HG03571 (cell line): Measurements from ENCODE around the gene ATP2B1.

Experiments used
- ATAC-seq: cut with Tn5 transposase; IDR thresholded peaks from one replicate; pipeline ENCODE4 v1.9.1; 2021; ENCODE audit not compliant: unreplicated experiment

The ATP2B1 gene

DNA sequence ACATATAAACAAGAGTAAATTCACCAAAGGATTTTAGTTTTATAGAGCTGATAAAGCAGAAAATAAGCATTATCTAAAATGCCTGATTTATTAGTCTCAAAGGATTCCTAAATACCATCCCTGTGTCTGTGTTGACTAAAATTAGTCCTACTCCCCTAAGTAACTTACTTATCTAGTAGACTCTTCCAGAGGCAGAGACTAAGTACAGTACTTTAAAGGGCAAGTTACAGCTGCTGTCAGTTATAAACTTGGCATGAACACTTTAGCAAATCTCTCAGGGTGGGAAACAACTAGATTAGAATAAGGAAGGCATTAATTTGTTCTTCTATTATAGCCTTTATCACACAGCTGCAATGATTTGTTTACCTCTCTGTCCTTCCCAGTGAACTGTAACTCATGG, 46.0 kb downstream of the ATP2B1 start:
- no peak for ATAC-seq

DNA sequence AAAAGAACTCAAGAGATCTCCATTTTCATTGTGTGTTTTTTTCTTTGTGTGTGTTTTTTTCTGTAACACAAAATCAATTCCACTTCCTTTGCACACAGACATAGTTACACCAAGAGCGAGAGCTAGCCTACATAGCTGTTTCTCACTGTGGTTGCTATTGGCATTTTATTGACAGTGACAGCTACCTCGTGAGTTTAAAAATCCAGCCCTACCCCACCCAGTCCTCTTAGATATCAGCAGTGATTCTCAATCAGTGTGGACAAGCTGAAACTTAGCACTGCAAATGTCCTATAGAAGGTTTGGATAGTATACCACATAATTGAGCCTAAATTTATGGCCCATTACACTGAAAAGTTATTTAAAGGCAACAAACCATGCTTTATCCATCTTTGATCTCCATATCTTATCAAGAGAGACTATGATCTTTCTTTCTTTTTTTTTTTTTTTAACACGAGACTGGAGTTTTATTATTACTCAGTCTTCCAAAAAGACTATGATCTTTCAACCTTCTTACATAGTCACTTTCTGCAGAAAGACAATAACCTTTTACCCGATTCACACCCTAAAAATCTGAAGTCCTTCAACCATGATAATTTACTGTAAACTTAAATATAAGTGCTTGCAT, 46.8 kb downstream of the ATP2B1 start:
- no peak for ATAC-seq

DNA sequence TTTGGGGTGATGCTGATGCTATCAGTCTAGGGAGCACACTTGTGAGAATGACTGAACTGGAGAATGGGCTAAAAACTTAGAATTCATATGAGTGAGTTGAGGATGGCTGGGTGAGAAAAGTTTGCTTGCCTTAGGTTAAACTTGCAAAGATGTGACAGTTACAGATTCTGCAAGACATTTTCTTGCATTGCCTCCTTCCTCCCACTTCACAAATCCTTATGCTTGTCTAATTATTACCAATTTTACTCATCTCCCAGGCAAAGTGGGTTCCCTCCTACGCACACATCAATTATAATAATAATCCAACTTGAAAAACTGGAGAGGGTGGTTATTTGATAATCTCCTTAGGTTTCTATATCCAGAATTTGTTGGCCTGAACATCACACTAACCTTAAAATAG, 50.9 kb downstream of the ATP2B1 start:
- no peak for ATAC-seq

DNA sequence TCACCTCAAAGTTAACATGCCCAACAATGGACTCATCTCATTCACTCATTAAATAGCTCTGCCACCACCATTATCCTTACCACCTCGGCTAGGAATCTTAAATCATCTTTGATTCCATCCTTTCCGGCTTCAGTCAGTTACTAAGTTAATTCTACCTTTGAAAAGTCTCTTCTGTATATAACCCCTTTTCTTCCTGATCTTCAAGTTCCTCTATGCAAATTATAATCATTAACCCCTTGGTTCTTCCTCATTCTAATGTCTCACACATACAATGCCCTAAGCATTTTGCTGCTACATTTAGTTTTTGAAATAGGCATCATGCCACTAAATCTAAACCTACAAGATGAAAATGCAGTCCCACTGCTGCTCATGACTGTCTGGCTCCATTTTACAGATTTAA, 51.6 kb downstream of the ATP2B1 start:
- no peak for ATAC-seq

DNA sequence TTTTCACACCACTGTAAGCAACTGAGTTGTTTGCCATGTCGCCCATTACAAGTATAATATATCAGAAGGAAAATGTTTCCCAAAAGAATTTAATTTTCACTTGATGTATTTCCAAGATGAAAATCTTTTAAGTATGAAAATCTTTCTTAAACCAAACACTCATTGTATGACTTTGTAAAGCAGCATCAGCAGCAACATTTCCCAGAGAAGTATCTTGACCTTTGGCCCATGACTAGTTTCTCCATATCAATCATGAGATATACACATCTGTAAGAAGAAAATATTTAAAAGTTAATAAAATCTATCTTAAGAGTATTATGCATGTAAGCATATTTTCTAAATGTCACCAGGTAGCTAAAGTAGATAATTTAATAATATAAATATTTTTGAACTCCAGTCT, 52.8 kb downstream of the ATP2B1 start:
- no peak for ATAC-seq

DNA sequence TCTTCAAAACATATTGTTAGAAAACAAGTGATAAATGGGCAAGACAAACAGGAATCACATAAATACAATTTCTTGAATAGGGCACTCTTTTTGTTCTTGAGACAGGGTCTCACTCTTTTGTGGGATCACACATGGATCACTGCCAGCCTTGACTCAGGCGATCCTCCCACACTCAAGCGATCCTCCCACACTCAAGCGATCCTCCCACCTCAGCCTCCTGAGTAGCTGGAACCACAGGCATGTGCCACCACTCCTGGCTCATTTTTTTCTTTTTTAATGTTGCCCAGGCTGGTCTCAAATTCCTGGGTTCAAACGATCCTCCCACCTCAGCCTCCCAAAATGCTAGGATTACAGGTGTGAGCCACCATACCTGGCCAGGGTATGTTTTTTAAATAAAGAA, 57.4 kb downstream of the ATP2B1 start:
- no peak for ATAC-seq

DNA sequence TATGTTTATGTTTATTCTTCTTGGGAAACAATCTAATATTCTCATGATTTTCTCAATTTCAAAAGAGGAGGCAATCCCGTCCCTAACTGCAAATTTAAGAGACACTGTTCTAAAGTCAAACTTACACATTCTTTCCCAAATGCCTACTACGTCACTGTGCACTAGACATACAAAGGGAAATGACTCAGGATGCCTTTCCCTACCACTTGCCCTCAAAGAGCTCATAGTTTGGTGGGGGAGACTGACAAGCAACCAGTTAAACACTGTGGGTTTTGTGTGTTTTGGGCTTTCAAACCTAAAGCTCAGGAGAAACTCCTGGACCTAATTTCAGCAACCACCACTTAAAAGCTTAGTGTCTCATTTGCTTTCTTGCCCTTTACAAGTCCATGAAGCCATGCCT, 58.4 kb downstream of the ATP2B1 start:
- ATAC-seq: no peak

DNA sequence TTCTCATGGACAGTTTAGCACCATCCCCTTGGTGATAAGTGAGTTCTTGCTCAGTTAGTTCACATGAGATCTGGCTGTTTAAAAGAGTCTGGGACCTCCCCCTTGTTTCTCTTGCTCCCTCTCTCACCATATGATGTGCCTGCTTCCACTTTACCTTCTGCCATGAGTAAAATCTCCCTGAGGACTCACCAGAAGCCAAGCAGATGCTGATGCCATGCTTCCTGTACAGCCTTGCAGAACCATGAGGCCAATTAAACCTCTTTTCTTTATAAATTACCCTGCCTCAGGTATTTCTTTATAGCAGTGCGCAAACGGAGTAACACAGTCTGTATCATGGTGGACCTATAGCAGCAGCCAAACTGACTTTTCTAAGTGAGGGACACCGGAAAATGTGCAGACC, 58.8 kb downstream of the ATP2B1 start:
- ATAC-seq: no peak

DNA sequence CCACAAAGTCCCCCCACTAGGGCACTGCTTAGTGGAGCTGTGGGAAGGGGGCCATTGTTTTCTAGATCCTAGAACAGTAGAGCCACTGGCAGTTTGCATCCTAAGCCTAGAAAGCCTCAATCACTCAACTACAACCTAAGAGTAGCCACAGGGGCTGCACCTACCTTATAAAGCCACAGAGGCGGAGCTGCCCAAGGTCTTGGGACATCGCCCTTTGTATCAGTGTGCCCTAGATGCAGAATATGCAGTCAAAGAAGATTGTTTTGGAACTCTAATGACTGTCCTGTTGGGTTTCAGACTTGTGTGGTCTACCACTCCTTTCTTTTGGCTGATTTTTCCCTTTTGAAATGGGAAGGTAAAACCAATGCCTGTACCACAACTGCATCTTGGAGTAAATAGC, 59.5 kb downstream of the ATP2B1 start:
- ATAC-seq: no peak

DNA sequence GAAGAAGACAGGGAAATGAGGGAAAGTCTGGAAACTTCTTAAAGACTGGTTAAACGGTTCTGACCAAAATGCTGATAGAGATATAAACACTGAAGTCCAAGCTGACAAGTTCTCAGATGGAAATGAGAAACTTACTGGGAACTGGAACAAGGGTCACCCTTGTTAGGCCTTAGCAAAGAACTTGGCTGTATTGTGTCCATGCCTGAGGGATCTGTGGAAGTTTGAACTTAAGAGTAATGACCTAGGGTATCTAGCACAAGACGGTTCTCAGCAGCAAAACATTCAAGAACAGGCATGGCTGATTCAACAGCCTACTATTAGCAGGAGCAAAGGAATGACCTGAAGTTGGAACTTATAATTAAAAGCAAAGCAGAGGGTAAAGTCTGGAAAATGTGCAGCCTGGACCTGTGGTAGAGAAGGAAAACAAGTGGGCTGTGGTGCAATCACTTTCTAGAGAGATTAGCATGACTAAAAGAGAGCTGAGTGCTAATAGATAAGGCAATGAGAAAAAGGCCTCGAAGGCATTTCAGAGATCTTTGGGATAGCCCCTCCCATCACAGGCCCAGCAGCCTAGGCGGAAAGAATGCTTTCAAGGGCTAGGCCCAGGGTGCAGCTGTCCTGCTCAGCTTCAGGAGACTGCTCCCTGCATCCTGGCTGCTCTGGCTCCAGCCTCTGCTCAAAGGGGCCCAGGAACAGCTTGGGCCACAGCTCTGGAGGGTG, 60.3 kb downstream of the ATP2B1 start:
- ATAC-seq: no peak

DNA sequence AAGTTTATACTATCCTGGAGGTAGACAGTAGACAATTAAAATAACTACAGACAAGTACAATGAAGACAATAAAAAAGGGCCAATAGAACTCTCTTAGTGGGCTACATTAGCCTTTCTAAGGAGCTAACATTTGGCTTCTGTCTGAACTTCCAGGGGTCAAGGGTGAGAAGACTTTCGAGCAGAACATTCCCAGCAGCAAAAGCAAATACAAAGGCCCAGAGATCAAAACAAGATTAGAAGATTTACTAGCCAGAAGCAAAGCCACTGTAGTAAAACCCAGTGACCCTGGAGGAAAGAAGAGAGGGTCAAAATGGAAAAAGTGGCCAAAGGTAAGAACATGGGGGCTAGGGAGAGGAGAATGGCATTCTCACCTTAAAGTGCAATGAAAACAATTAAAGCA, 63.2 kb downstream of the ATP2B1 start:
- ATAC-seq: no peak

DNA sequence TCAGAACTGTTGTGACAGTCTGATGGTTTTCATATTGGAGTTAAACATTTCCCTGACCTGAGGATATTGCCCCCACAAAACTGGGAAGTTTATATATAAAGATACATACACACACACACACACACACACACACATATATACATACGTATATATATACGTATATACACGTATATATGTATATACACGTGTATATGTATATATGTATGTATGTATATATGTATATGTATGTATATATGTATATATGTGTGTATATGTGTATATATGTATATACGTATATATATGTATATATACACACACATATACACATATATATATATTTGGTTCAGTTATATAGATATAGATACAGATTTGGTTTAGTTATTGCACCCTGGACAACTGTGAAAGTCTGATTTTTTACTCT, 65.7 kb downstream of the ATP2B1 start:
- no peak for ATAC-seq

DNA sequence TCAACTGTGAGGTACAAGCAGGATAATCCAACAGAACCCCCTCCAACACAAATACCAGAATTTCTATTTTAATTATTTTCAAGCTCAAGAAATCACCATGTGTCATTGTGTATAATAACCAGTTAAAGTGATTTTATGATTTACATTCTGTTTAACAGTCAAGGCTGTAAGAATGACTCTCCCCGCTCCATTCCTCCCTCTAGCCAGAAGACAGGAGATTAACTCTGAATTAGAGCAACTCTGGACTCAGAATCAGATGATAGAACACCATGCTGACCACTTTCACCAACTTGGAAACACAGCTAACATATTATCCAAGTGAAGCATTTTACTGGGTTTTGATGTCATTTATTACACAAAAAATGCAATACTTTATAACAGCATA, 71.9 kb downstream of the ATP2B1 start:
- no peak for ATAC-seq

DNA sequence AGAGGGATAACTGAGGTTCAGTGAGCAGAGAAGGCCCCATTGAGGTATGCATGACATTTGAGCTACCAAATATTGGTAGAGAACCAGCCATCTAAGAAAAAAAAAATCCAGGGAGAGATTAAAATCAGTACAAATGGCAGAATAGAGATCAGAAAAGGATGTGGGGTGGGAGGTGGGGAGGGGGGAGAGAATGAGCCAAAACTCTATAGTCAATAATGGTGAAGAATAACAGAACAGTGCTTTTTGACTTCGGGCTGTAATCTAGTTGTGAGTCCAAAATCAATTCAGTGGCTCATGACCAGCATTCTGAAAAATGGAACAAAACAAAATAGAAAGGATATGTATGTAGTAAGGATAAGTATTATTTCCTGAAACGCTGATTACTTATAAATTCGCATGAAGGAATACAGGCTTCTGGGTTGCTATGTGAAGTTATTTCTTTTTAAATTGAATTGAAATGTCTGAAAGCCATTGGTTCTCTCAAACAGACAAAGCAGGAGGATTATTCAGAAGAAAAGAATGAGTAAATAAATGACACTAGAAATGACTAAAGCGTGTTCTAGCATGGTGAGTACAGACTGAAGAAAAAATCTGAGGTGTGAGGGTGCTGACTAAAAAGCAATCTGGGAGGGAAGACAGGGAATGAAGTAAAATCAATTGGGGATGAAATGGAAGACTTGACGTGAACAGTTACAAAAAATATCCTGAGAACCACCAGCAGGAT, 72.4 kb downstream of the ATP2B1 start:
- ATAC-seq: no peak

DNA sequence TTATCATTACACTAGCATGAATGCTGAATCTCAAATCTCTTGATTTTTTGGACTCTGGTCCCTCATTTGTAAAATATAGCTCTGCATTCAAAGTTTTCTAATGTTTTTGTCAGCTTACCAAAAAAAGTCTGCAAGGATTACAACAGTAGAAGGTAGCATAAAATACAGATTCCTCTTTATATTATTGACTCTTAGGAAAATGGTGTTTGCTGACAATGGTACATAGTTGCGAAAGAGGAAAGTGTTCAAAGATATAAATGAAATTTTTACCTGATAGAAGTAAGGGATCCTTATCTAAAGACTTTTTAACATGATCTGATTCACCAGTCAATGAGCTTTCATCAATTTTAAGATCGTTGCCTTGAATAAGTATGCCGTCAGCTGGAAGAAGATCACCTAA, 74.1 kb downstream of the ATP2B1 start:
- no peak for ATAC-seq

DNA sequence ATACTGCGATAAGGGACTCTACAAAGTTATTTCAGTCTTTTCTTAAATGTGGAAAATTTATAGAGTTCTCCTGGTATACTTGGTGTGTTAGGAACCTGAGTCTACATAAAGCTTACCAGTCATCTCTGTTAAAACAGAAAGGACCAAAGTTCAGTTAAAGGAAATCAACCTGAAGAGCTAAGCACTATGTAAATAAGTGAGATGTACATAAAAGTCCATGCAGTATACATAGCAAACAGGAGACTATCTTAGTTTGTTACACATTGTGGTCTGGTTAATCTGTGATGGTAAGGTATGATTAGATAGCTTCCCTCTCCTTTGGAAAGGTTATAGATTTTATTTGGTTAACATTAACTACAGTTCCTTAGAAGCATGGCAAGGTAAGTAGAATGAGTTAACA, 75.9 kb downstream of the ATP2B1 start:
- ATAC-seq: no peak

DNA sequence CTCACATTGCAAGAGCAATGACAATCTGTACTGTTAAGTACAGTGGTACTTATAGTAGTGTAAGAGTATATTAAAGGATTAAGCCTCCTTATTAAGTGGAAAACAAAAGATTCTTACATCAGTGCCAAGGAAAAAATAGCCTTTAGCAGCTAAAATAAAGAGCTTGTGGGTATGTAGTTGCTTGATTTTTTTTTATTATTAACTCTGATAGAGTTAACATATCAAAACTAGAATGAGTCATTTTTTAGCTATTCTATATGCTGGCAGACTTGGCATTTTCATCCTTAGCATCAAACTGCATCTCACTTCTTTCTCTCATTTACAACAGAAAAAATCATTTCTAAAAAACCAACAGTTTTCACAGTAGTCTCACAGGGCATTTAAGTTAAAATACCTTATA, 86.5 kb downstream of the ATP2B1 start:
- ATAC-seq: no peak

DNA sequence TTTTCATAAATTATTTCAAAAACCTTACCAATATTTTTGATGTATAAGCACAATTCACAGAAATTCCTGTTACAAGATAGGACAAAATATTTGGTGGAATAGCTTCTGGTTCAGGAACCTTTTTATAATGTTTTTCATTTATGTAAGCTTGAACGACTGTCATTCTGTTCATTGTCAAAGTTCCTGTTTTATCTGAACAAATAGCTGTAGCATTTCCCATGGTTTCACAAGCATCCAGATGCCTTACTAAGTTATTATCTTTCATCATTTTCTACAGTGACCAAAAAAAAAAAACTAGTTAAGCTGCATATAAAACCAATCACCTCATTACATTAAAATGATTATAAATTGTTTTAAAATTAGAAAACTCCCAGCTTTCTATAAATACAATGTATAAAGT, 87.1 kb downstream of the ATP2B1 start:
- ATAC-seq: no peak

DNA sequence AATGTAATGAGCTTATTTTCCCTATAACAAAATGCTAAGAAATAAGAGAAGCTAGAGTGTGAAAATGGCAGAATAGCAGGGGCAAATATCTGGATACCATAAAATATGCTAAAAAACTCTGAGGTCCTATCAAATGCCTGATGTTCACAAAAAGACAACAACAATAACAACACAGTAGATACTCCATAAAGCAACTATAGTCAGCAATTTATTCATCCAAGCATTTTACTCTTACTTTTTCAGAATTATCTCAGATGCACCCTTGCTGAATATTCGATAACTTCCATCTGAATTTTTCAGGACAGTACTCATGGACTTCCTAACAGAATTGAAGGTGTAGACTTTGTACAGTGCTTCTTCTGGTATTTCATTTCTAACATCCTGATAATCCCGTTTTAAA, 88.9 kb downstream of the ATP2B1 start:
- ATAC-seq: no peak

DNA sequence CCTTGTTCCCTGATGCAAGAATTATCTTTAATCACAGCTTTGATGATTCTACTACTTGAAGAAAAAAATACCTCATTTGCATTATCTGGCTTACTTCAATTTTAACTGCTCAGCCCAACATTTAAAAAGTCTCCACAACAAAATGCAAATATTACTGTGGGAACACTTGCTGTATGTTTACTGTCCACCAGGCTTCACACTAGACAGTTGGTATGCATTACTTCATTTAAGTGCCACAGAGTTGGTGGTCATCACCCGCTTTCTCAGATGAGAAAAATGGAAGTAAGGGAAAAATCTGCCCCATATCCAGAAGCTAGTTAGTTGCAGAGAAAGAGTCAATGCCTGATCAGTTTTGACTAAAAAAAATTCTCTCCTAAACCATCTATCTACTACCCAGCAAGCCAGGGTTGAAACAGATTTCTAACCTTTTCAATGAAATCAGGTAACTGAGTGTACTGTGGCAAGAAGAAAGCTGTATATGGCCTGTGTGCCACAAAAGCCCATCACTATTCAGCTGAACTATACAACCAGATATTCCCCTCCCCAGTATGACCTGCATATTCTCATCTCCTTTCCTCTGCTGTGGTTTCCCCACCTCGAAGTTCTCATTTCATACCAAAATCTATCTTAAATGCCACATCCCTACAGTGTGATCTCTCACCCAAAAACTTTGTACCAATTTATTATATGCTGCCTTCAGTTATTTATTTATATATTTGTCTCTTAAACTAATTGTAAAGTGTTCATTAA, 90.3 kb downstream of the ATP2B1 start:
- no peak for ATAC-seq

DNA sequence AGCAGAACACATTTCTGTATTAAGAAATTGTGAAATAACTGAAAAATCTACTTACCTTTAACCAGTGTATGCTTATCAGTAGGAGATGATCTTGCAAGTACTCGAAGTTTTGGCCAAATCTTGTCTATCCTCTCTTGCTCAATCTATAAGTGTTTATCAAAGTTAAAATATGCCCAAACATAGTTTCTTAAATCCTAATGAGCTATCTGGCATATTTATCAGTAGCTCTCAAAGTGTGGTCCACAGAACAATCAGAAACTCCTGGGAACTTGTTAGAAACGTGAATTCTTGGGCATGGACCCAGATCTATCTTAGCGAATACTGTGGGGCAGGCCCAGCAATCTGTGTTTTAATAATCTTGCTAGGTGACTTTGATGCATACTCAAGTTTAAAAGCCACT, 98.3 kb downstream of the ATP2B1 start:
- no peak for ATAC-seq

DNA sequence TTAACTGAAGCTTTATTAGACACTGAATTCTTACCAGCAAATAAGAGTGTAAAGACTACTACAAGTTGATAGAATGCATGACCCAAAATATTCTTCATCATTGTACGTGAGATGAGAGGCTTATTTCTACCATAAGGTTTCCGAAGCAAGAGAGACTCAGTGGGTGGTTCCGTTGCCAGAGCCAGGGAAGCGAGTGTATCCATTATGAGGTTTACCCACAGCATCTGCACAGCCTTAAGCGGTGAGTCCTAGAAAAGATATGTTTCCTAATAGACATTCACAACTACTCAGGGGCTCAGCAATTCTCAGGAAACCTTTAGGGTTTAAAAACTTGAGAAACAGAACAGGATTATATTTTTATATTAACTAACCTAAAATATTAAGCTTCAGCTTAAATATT, 105.0 kb downstream of the ATP2B1 start:
- no peak for ATAC-seq
